Iris pigment epithelial cell (primary cell): Measurements from ENCODE around the gene GFRA3.
A peak's percentile ranks its signal among the peaks of the same experiment; 100 is the strongest.

Experiments used
- DNase-seq: peaks from one replicate; pipeline ENCODE4 v3.0.0-alpha.2; 2011; ENCODE audit warnings: low read depth

The GFRA3 gene

DNA sequence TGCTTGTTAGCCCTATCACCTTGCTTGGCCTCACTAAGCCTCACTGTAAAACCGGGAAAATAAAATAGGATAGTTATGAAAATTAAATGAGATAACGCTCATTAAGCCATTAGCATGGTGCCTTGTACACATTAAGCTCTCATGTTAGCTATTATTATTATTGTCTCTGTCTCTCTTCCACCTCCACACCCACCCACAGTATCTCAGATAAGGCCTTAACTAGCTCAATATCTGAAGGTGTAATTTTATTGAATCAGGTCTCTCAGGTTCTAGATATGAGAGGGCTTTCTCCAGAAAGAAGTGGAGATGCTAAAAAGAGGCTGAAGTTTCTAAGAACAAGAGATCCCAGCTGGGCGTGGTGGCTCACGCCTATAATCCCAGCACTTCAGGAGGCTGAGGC is 27.6 kb downstream of the GFRA3 start:
- no peak for DNase-seq

DNA sequence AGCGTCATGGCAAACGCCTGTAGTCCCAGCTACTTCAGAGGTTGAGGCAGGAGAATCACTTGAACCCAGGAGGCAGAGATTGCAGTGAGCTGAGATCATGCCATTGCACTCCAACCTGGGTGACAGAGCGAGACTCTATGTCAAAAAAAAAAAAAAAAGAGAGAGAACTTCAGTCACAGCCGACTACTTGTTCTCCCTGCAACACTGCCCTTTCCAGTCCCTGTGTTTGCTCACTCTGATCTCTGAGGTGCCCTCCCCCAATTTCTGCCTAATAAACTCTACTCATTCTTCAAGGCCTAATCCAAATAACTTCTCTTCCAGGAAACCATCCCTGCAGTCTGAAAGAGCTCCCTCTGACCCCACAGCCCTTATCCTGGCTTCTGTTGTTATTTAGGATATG is 28.1 kb downstream of the GFRA3 start:
- DNase-seq: no peak

DNA sequence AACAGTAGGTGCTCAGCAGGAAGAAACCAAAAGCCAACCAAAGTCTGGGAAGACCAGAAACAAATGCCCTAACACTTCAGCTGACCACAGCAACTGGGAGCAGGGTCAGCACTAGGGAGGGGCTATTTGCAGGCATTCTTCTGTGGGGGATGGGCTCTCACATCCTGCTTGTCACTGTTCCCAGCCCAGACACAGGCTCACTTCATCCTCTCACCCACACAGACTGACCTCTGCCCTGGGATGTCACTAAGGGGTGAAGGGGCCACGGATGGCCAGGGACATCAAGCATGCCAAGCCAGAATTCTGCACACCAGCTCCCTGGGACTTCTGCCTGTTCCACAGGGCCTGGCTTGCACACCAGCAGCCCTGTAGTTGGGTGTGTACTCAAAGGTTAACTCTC is 28.7 kb downstream of the GFRA3 start:
- DNase-seq: no peak

DNA sequence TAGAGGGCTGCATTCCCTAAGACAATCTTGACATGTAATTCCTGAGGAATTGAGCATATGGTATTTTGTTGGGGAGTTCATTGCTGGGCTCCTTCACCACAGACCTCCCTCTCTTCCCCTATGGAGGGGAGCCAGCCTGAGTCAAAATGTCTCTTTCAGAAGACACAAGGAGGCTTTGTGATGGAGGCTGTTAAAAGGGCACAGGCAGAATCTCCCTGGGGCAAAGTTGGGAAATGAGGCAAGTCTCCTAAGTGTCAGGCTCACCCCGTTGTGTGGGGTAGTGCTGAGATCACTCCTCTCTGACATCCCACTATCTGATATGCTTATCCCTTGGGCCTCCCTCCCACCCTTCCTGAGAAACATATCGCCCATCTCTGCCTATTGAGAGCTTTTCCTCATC is 30.6 kb downstream of the GFRA3 start:
- DNase-seq: no peak

DNA sequence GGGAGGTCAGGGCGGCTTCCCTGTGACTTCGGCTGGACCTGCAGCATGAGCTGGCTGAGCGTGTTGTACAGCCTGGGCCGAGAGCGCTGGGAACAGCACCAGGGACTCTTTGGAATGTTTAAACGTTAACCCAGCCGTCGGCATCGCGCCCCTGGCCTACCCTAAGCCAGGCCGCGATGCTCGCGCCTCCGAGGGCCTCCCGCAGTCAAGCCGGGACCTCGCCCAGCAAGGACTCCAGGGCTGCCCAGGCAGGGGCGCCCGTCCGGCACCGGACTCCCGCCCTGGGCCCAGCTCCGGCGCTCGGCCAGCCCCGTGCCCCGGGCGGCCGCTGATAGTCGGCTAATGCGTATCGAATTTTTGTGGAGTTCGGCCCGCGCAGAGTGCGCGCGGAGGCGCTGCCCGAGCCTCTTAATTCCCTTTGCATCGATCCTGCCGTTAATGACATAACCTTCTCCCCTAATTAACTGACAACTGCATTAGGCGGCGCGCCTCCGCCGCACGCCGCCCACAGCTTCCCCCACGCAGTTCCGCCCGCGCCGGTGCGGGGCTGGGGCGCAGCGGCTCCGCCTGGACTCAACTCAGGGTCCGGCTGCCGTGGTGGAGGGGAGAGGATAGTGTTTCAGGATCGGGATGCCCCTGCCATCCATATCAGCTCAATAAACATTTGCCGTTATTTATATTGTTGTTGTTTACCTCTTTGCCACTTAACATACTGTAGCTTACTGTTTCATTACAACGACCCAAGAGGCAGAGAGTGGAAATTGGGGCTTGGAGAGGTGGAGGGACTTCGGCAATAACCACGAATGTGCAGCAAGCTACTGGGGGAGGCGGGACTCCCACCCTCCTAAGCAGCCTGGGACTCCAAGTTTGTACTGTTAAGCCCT is 32.5 kb downstream of the GFRA3 start:
- DNase-seq: peak; percentile 13

DNA sequence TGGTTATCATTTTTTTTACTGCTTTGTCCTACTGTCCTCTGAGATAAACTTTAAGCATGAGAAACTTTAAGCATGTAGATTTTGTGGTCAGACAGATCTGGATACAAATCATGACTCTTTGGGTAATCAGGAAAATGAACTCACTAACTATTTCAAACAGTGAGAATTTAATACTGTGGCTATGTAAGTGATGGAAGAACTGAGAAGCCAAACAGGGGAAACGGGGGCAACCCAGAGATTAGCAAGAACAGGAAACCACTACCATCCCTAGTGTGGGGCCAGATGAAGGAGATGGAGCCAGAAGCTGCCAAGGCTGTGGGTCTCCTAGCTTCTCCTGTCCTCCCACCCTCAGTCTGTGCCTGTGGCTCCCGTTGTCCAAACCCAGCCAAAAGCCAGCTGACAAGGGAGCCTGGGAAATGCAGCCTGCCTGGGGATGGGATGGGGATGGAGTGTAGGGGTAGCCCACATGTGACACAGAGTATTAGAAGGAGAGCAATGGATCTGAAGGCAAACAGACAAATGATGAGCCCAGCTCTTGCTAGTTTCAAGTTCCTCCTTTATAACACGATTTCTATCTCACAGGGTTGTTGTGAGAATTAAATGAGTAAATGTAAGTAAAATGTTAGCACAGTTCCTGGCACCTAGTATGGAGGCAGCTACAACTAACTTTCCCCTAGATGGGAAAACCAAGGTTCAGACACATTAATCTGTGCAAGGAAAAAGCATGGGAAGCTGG is 33.6 kb downstream of the GFRA3 start:
- no peak for DNase-seq

DNA sequence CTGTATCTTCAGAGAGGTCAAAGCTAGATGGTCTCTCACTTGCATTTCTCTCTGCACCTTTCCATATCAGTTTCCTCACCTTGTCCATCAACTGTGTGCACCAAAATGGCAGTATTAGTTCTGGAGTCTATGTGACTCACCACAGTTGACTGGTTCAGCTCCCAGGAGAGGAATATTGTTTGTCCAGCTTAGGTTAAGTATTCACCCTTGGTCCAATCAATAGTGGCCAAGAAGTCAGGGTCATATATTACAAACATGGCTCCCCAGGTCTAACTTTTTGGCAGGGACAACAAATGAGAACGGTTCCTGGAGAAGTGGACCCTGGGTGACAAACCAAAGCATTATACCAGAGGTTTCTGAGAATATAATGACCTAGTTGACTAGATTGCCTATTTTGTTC is 36.4 kb downstream of the GFRA3 start:
- no peak for DNase-seq

DNA sequence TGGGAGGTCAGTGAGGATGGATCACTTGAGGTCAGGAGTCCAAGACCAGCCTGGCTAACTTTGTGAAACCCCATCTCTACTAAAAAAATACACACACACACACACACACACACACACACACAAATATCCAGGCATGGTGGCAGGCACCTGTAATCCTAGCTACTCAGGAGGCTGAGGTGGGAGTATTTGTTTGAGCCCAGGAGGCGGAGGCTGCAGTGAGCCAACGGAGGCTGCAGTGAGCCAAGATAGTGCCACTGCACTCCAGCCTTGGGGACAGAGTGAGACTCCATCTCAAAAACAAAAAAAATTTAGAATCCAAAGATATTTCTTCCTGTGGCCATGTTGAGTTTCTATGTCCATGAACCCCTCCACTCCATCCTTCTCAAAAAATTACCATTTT is 39.8 kb downstream of the GFRA3 start:
- no peak for DNase-seq

DNA sequence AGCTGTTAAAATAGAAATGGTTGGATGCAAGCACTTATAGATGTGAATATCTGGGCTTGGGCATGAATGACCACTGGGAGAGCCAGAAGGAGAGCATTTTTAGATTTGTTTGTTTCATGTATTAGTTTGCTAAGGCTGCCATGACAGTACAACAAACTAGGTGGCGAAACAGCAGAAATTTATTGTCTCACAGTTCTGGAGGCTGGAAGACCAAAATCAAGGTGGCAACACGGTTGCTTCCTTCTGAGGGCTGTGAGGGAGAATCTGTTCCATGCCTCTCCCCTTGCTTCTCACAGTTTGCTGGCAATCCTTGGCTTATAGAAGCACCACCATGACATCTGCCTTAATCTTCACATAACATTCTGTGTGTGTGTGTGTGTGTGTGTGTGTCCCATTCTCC is 41.1 kb downstream of the GFRA3 start:
- DNase-seq: no peak

DNA sequence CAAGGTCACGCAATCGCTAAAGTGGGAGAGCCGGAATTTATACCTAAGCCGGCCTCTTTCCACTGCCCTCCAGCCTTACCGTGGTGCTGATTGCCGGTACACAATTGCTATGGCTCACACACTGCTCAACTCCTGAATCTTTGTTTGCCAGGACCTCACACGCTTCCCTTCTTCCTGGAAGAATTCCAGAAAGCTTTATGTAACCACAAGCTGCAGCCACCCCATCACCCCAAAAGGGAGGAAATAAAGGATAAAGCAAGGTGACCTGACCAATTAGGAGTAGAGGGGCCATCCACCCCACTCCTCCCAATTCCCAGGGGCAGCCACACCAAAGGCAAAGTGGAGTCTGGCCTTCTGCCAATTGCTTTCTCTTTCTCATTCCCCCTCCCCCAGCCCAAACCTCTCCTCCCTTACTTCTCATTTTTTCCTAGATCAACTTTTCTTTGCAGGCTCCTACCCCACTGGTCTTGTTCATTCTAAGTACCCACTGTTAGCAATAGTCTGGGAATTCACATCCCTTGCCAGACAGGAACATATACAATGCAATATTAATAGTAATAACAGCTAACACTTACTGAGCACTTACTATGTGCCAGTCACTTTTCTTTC is 43.3 kb downstream of the GFRA3 start:
- peak; percentile 44 for DNase-seq

DNA sequence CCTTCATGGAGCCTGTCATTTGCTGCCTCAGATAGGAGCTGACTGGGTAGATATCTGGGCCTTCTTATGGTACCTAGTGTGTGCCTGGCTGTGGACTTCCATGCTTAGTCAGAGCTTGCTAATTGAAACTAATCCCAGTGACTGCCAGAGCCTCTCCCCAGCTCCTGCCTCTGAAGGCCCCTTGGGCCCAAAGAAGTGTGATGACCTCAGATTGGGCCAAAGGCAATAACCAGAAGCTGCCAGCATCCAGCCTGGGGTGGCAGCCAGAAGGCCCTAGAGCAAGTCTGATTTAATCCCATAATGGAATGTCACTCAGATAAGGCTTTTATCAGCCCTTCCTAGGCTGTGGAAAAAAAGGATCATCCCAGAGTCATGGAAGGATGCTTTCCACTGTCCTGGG is 44.2 kb downstream of the GFRA3 start:
- DNase-seq: peak; percentile 18

DNA sequence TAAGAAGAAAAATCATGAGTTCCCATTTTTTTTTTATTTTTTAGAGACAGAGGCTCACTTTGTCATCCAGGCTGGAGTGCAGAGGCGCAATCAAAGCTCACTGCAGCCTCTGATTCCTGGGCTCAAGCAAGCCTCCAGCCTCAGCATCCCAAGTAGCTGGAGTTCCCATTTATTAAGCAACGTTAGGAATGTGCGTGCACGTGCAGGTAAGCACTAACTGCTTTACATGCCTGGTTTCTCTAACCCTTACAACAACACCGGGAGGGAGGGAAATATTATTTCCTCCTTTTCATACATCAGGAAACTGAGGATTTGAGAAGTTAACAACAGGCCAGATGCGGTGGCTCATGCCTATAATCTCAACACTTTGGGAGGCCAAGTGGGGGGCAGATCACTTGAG is 45.0 kb downstream of the GFRA3 start:
- DNase-seq: no peak

DNA sequence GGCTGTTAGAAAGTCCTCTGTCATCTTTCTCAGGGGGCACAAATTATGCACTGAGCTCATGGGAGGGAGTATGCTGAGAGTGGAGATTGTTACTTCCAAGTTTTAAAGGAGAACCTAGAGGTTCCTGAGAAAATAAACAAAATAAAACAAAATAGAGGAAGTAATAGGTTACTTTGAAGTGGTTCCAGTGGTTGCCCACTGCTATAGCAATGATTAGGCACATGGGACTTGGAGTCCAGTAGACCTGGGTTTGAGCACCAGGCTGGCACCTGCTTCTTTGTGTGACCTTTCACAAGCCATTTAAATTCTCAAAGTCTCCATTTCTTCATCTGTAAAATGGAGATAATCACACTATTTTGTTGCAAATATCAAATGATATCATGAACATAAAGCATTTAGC is 47.5 kb downstream of the GFRA3 start:
- DNase-seq: no peak

DNA sequence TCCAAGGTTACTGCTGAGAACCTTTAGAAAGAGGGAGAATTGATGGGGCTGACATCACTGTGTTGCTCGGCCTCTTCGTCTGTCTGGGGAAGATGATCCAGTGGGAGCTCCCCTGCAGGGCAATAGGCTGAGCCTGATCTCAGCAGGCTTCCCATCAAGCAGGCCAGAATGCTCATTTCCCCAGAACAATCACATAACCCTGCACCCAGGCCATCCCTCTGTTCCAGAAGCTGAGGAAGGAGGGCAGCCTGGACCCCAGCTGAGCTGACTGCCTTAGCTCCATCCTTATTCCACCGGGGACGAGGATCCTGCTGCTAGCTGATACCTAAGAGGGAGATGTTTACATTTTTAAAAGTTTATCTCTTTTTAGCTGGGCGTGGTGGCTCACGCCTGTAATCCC is 49.7 kb downstream of the GFRA3 start:
- no peak for DNase-seq

DNA sequence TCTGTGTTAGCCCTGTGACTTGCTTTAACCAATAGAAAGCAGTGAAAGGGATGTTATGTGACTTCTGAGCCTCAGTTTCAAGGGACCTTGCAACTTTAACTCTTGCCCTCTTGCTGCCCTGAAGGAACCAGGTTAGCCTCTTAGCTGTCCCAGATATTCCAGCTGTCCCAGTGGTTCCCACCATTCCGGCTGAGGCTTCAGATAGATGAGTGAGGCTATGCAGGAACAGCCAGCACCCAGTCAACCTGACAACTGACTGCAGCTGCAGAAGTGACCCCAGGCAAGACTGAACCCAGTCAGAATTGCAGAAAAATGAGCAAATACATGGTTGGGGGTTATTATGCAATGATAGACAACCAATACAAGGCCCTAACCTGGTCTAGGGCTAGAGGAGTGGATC is 50.9 kb downstream of the GFRA3 start:
- DNase-seq: no peak

DNA sequence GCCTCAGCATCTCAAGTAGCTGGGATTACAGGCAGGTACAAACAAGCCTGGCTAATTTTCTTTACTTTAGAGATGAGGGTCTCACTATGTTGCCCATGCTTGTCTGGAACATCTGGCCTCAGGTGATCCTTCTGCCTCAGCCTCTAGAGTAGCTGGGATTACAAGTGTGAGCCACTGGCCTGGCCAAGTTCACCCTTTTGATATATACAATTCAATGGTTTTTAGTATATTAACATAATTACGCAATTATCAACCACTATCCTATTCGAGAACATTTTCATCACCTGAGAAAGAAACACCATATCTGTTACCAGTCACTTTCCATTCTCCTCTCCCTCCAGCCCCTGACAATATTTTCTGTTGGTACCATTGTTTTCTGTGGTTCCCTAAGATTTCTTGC is 57.6 kb downstream of the GFRA3 start:
- DNase-seq: no peak

DNA sequence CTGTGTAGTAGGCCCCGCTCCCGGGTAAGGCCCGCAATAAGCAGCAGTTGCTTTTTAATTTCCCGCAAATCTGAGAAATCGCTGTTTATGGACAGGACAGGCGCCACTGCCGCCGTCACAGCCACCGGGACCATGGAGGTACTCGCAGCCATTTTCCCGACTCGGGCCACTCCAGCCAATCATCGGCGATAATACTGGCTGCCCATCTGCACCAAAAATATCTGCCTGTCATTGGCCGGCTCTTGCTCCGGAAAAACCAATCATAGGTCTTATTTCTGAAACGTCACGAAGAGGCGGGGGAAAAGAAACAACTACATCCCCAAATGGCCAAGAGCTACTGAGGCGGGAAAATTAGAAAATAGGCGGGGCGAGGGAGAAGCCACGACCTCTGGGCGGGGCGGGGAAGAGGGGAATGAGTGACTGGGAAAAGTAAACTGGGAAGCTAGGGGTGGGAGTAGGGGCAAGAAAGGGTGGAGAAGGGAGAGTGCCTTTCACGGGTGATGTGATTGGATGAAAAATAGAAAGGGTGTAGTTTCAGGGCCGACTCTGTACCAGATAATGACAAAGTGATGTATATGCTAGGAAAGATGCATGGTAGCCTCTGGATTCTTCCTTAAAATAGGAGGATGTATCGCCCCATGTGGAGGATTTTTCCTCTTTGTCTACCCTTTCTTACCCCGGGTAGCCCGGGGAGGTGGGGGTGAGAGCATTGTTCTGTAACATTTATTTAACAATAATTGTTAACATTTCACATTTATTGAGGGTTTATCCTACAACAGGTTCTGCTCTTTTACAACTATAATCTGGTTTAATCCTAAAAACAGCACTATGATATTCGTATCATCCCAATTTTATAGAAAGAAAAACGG is 61.0 kb downstream of the GFRA3 start, which contains the start of gene CDC23:
Gene CDC23 (minus strand): TSS at position 163 of the 869 bp plus-strand sequence. CDS start 11 bp downstream, at position 152.
- DNase-seq: peak; percentile 99

DNA sequence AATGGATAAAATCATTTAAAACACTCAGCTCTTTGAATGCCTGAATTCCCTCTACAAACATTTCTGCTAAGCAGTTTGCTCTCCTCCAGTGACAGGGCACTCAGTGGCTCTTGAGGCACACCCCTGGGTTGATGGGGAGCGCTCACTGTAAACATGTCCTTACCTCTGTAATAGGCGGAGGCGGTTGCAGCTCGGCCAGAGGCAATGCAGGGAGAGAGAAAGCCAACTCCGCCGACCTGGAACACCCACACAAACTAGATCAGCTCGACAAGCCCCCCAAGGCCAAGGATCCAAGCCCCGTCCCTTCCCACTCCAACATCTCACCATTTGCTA is 61.6 kb downstream of the GFRA3 start:
- peak; percentile 27 for DNase-seq

DNA sequence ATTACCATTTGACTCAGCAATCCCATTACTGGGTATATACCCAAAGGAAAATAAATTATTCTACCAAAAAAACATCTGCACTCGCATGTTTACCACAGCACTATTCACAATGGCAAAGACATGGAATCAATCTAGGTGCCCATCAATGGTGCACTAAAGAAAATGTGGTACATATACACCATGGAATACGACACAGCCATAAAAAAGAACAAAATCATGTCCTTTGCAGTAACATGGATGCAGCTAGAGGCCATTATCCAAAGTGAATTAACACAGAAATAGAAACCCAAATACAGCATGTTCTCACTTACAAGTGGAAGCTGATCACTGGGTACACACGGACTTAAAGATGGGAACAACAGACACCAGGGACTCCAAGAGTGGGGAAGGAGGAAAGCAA is 63.4 kb downstream of the GFRA3 start:
- no peak for DNase-seq
